ENCODE results near the gene GRIN2A.

GRIN2A gene

GRCh38 chr16:10128397-10129258 lies 53.6 kb downstream of the GRIN2A start:
- no peak for ATAC-seq

- ATAC-seq = no peak
These were observed 55.5 kb downstream of the GRIN2A start for GRCh38 chr16:10126686-10127085.

GRCh38 chr16:10123141-10123540 lies 59.1 kb downstream of the GRIN2A start:
- no peak for ATAC-seq

GRCh38 chr16:10122546-10122945 lies 59.7 kb downstream of the GRIN2A start:
- ATAC-seq = no peak

- ATAC-seq = no peak
These were observed 60.3 kb downstream of the GRIN2A start for GRCh38 chr16:10121897-10122425.

GRCh38 chr16:10121491-10121890 lies 60.7 kb downstream of the GRIN2A start:
- no peak for ATAC-seq

- no peak for ATAC-seq
These were observed 61.3 kb downstream of the GRIN2A start for GRCh38 chr16:10120953-10121352.

GRCh38 chr16:10114409-10114808 lies 67.8 kb downstream of the GRIN2A start:
- no peak for ATAC-seq

GRCh38 chr16:10113248-10113647 lies 69.0 kb downstream of the GRIN2A start:
- ATAC-seq = no peak

- ATAC-seq = no peak
These were observed 70.2 kb downstream of the GRIN2A start for GRCh38 chr16:10112021-10112420.

GRCh38 chr16:10111156-10111761 lies 71.0 kb downstream of the GRIN2A start:
- ATAC-seq = no peak

- no peak for ATAC-seq
These were observed 71.7 kb downstream of the GRIN2A start for GRCh38 chr16:10110552-10110951.

GRCh38 chr16:10107081-10107480 lies 75.1 kb downstream of the GRIN2A start:
- ATAC-seq = no peak

- no peak for ATAC-seq
These were observed 78.5 kb downstream of the GRIN2A start for GRCh38 chr16:10103700-10104099.

- no peak for ATAC-seq
These were observed 79.1 kb downstream of the GRIN2A start for GRCh38 chr16:10103118-10103517.

- ATAC-seq = no peak
These were observed 81.4 kb downstream of the GRIN2A start for GRCh38 chr16:10100829-10101228.

GRCh38 chr16:10098991-10099390 lies 83.2 kb downstream of the GRIN2A start:
- ATAC-seq = no peak

GRCh38 chr16:10097271-10097670 lies 85.0 kb downstream of the GRIN2A start:
- no peak for ATAC-seq

GRCh38 chr16:10093576-10093975 lies 88.7 kb downstream of the GRIN2A start:
- ATAC-seq = no peak

- no peak for ATAC-seq
These were observed 91.4 kb downstream of the GRIN2A start for GRCh38 chr16:10090816-10091215.

GRCh38 chr16:10088380-10088793 lies 93.8 kb downstream of the GRIN2A start:
- ATAC-seq = no peak

- no peak for ATAC-seq
These were observed 95.1 kb downstream of the GRIN2A start for GRCh38 chr16:10087151-10087550.

- ATAC-seq = no peak
These were observed 95.6 kb downstream of the GRIN2A start for GRCh38 chr16:10086620-10087019.
